Endothelial cell (in vitro differentiated cells): ENCODE data around the gene BCKDHB. TPM values are rescaled to one million over a fixed set of nuclear protein-coding genes. Genes with fewer than 3 reads are reported as not detected.
A peak's percentile ranks its signal among the peaks of the same experiment; 100 is the strongest.

Experiments used
- DNase-seq: peaks from one replicate; pipeline ENCODE4 v3.0.0; 2021; ENCODE audit warnings: low spot score
- H3K27ac Mint-ChIP-seq: one replicate; pipeline ENCODE4 v1.8.0; 2021; ENCODE audit warnings: mixed read lengths, inconsistent platforms; ENCODE audit not compliant: unreplicated experiment
- H3K27me3 Mint-ChIP-seq: one replicate; pipeline ENCODE4 v1.8.0; 2021; ENCODE audit warnings: mild to moderate bottlenecking, moderate library complexity, mixed read lengths, inconsistent platforms; ENCODE audit not compliant: unreplicated experiment
- H3K36me3 Mint-ChIP-seq: one replicate; pipeline ENCODE4 v1.8.0; 2021; ENCODE audit warnings: mild to moderate bottlenecking, low read depth, mixed read lengths, inconsistent platforms; ENCODE audit not compliant: unreplicated experiment
- H3K4me1 Mint-ChIP-seq: one replicate; pipeline ENCODE4 v1.8.0; 2021; ENCODE audit warnings: mild to moderate bottlenecking, mixed read lengths, inconsistent platforms; ENCODE audit not compliant: unreplicated experiment
- H3K4me3 Mint-ChIP-seq: one replicate; pipeline ENCODE4 v1.8.0; 2021; ENCODE audit warnings: mild to moderate bottlenecking, mixed read lengths, inconsistent platforms; ENCODE audit not compliant: unreplicated experiment
- H3K9me3 Mint-ChIP-seq: one replicate; pipeline ENCODE4 v1.8.0; 2021; ENCODE audit warnings: mixed read lengths, inconsistent platforms; ENCODE audit not compliant: unreplicated experiment
- CTCF ChIP-seq: fragments of 200-600 bp; sonication (generic); IDR thresholded peaks from one replicate; pipeline ENCODE4 v1.5.0; 2021; ENCODE audit warnings: antibody characterized with exemption; ENCODE audit not compliant: unreplicated experiment
- total RNA-seq: library from RNA; stranded (reverse); fragmentation: NEBNext Ultra II Directional; extraction: Animal tissue kit (Norgen Biotek cat#: 25700); gene quantifications from one replicate; pipeline ENCODE4 v1.2.1, GENCODE V29; 2021; ENCODE audit not compliant: unreplicated experiment

BCKDHB gene
- total RNA-seq, 1 donor from 2014 or later, result 15.3 TPM

- Mint-ChIP-seq H3K9me3 (no peaks in the 10 kb centered on the region), H3K4me3 (no peak overlapping the region), H3K4me1 (peaks cover 3% of the 10 kb centered on the region), H3K36me3 (no peaks in the 10 kb centered on the region), H3K27me3 (no peaks in the 10 kb centered on the region), H3K27ac (no peak overlapping the region)
- TF ChIP-seq CTCF, result no peak
- DNase-seq, result no peak
Measured at GRCh38 chr6:80333342-80333741, 226.9 kb downstream of the BCKDHB start.

DNA sequence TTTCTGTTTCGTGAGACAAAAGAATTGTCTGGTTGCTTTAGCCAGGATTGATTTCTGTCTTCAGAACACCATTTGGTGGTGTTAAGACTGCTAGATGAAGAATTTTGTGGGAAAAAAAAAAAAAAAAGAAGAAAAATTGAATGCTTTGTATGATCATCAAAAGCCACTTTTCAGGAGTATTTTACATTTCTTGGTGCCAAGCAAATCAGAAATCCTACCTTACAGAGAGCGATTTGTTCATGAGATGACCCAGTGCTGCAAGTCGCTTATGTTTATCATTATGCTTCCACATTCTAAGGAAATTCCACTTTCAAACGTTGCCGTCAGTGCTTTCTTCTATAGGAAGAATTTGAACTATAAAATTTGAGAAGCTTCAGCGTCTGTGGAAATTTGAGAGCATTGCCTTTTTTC lies 228.7 kb downstream of the BCKDHB start:
- H3K4me1 Mint-ChIP-seq, result peaks cover 3% of the 10 kb centered on the region
- no peak overlapping the region for H3K27ac Mint-ChIP-seq
- H3K9me3 Mint-ChIP-seq, result no peaks in the 10 kb centered on the region
- no peaks in the 10 kb centered on the region for H3K36me3 Mint-ChIP-seq
- H3K27me3 Mint-ChIP-seq, result no peaks in the 10 kb centered on the region
- no peak overlapping the region for H3K4me3 Mint-ChIP-seq
- TF ChIP-seq CTCF, result no peak
- DNase-seq, result no peak

- H3K4me3 Mint-ChIP-seq, result no peak overlapping the region
Measured at GRCh38 chr6:80336911-80337310, 230.4 kb downstream of the BCKDHB start.

DNA sequence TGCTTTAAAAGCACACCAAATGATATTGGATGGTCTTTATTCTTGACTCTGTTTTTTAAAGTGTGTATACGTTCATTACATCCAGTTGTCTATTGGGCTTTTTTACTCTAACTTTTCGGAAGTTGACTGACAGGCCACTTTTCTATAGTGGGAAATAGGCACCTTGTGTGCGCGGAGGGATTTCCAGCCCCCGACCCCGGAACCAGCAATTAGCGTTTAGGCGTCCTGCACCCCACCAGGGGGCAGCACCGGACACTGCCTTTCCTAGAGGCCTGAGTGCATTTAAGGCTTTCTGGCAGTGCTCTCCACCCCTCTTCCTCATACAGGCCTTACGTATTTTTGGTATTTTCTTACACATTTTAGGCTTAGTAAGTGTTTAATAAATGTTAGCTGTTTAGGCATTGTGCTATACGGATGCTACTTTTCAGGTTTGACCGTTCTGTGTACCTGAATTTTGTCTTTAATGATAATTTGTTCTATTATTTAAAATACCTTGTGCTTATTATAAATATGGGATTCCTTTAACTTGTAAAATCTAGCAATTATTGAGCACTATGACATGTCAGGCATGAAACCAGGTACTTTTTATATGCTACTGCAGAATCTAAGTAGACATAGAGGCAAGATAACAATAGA lies 231.8 kb downstream of the BCKDHB start:
- no peaks in the 10 kb centered on the region for H3K27me3 Mint-ChIP-seq
- H3K27ac Mint-ChIP-seq, result no peak overlapping the region
- peak; percentile 88 for TF ChIP-seq CTCF
- no peak overlapping the region for H3K4me3 Mint-ChIP-seq
- H3K9me3 Mint-ChIP-seq, result no peaks in the 10 kb centered on the region
- H3K4me1 Mint-ChIP-seq, result peaks cover 3% of the 10 kb centered on the region
- no peaks in the 10 kb centered on the region for H3K36me3 Mint-ChIP-seq
- peak; percentile 88 for DNase-seq

More at GRCh38 chr6:80336911-80337310, 230.4 kb downstream of the BCKDHB start:
- peaks cover 3% of the 10 kb centered on the region for H3K4me1 Mint-ChIP-seq
- H3K36me3 Mint-ChIP-seq, result no peaks in the 10 kb centered on the region
- no peaks in the 10 kb centered on the region for H3K27me3 Mint-ChIP-seq
- no peak for DNase-seq
- no peaks in the 10 kb centered on the region for H3K9me3 Mint-ChIP-seq
- no peak for TF ChIP-seq CTCF
- no peak overlapping the region for H3K27ac Mint-ChIP-seq

GRCh38 chr6:80339421-80339820 lies 232.9 kb downstream of the BCKDHB start:
- Mint-ChIP-seq H3K36me3 (no peaks in the 10 kb centered on the region), H3K4me3 (no peak overlapping the region), H3K4me1 (peaks cover 3% of the 10 kb centered on the region), H3K27ac (no peak overlapping the region), H3K27me3 (no peaks in the 10 kb centered on the region), H3K9me3 (no peaks in the 10 kb centered on the region)
- no peak for TF ChIP-seq CTCF
- no peak for DNase-seq
